Chondrocyte (in vitro differentiated cells): Measurements from ENCODE around the gene NATD1. TPM values are rescaled to one million over a fixed set of nuclear protein-coding genes. Genes with fewer than 3 reads are reported as not detected.

Experiments used
- DNase-seq: peaks from one replicate; pipeline ENCODE4 v3.0.0; 2021; ENCODE audit warnings: mixed read lengths, low spot score
- H3K27ac Mint-ChIP-seq: one replicate; pipeline ENCODE4 v1.8.0; 2021; ENCODE audit warnings: mild to moderate bottlenecking, moderate library complexity, mixed read lengths; ENCODE audit not compliant: unreplicated experiment
- H3K27me3 Mint-ChIP-seq: 2 replicates; pipeline ENCODE4 v1.8.0; 2021; ENCODE audit warnings: low read depth, mixed read lengths
- H3K36me3 Mint-ChIP-seq: 2 replicates; pipeline ENCODE4 v1.8.0; 2021; ENCODE audit warnings: low read depth, mixed read lengths
- H3K4me1 Mint-ChIP-seq: 2 replicates; pipeline ENCODE4 v1.8.0; 2021; ENCODE audit warnings: low read depth, mild to moderate bottlenecking, mixed read lengths
- H3K4me3 Mint-ChIP-seq: one replicate; pipeline ENCODE4 v1.8.0; 2021; ENCODE audit warnings: mild to moderate bottlenecking, moderate library complexity, mixed read lengths; ENCODE audit not compliant: unreplicated experiment
- H3K9me3 Mint-ChIP-seq: 2 replicates; pipeline ENCODE4 v1.8.0; 2021; ENCODE audit warnings: low read depth, mixed read lengths
- total RNA-seq: library from RNA; stranded (reverse); gene quantifications from 3 replicates; pipeline ENCODE4 v1.2.1, GENCODE V29; 2021
- TF ChIP-seq, protein P1 (sequence below): fragments of 200-600 bp; sonication (generic); IDR thresholded peaks from 2 replicates; pipeline ENCODE4 v1.5.0; 2021; ENCODE audit warnings: antibody characterized with exemption, mild to moderate bottlenecking, moderate library complexity

Gene NATD1
- total RNA-seq, 1 donor from 2014 or later: 17.2 TPM

- Mint-ChIP-seq H3K4me3 (no peak overlapping the region), H3K36me3 (peaks cover 2% of the 10 kb centered on the region), H3K27me3 (no peaks in the 10 kb centered on the region), H3K9me3 (peaks cover 4% of the 10 kb centered on the region), H3K27ac (no peak overlapping the region), H3K4me1 (peaks cover 16% of the 10 kb centered on the region)
- DNase-seq: no peak
- TF ChIP-seq, protein P1, sequence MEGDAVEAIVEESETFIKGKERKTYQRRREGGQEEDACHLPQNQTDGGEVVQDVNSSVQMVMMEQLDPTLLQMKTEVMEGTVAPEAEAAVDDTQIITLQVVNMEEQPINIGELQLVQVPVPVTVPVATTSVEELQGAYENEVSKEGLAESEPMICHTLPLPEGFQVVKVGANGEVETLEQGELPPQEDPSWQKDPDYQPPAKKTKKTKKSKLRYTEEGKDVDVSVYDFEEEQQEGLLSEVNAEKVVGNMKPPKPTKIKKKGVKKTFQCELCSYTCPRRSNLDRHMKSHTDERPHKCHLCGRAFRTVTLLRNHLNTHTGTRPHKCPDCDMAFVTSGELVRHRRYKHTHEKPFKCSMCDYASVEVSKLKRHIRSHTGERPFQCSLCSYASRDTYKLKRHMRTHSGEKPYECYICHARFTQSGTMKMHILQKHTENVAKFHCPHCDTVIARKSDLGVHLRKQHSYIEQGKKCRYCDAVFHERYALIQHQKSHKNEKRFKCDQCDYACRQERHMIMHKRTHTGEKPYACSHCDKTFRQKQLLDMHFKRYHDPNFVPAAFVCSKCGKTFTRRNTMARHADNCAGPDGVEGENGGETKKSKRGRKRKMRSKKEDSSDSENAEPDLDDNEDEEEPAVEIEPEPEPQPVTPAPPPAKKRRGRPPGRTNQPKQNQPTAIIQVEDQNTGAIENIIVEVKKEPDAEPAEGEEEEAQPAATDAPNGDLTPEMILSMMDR: no peak
Observed at GRCh38 chr17:21218101-21218500, 35.1 kb downstream of the NATD1 start.

GRCh38 chr17:21217346-21217745 lies 35.9 kb downstream of the NATD1 start:
- TF ChIP-seq, protein P1: no peak
- Mint-ChIP-seq H3K4me3 (no peak overlapping the region), H3K4me1 (peaks cover 23% of the 10 kb centered on the region), H3K36me3 (peaks cover 2% of the 10 kb centered on the region), H3K27ac (no peak overlapping the region), H3K9me3 (peaks cover 4% of the 10 kb centered on the region), H3K27me3 (no peaks in the 10 kb centered on the region)
- DNase-seq: no peak

GRCh38 chr17:21215935-21216334 lies 37.3 kb downstream of the NATD1 start:
- no peaks in the 10 kb centered on the region for H3K27me3 Mint-ChIP-seq
- TF ChIP-seq, protein P1: no peak
- peak overlapping the region; percentile 84 for H3K4me3 Mint-ChIP-seq
- H3K27ac Mint-ChIP-seq: no peak overlapping the region
- H3K4me1 Mint-ChIP-seq: peaks cover 33% of the 10 kb centered on the region
- no peak for DNase-seq
- no peaks in the 10 kb centered on the region for H3K9me3 Mint-ChIP-seq
- H3K36me3 Mint-ChIP-seq: no peaks in the 10 kb centered on the region

GRCh38 chr17:21214777-21215541 lies 38.3 kb downstream of the NATD1 start:
- TF ChIP-seq, protein P1: no peak
- no peak for DNase-seq
- Mint-ChIP-seq H3K4me3 (peak overlapping the region; percentile 84), H3K36me3 (no peaks in the 10 kb centered on the region), H3K9me3 (no peaks in the 10 kb centered on the region), H3K27me3 (no peaks in the 10 kb centered on the region), H3K27ac (peak overlapping the region; percentile 96), H3K4me1 (peaks cover 42% of the 10 kb centered on the region)

DNA sequence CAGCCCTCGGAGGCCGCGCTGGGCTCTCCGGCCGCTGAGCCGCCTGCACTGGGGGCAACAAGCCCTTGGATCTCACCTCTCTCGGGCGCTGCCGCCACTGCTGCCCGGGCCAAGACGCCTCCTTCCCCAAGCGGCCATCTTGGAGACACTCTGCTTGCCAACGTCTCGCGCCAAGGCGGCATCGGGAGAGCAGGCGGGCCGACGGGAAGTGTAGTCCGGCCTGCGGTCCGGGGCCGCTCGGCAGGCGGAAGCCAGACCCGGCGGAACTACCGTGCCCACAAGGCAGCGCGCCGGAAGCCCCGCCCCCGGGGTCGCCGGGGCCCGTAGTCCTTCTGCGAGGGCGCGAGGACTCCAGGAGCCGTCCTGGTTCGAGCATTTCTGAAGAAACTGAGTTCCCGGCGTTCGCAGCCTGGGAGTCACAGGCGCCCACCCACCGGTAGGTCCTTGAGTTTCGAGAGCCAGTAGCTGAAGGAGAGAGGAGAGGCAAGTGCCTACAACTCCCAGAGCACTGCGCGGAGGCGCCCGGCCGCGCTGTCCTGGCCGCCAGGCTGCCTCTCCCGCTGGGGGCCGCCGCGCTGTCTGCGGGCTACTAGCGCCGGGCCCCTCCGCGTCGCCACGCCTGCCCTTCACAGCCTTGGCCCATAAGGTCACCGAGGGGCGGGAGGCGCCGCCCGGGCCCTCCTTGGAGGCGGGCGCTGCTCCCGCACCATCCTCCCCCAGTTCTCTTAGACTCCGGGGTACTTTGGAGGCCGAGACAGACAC lies 39.0 kb downstream of the NATD1 start, which contains the start of gene TMEM11:
TMEM11 (minus strand) TSS at position 147 of the 762 bp plus-strand sequence; CDS start at position 138, 9 bp downstream.
- peak within 1 kb of the TSS; percentile 84 for H3K4me3 Mint-ChIP-seq
- TF ChIP-seq, protein P1: peak; percentile 57
- no peaks in the 10 kb centered on the region for H3K9me3 Mint-ChIP-seq
- H3K36me3 Mint-ChIP-seq: no peaks in the 10 kb centered on the region
- H3K27me3 Mint-ChIP-seq: no peaks in the 10 kb centered on the region
- H3K4me1 Mint-ChIP-seq: peaks cover 47% of the 10 kb centered on the region
- H3K27ac Mint-ChIP-seq: peak within 1 kb of the TSS; percentile 98
- peak; percentile 99 for DNase-seq
